Cardiac septum (tissue), 1 donor: ENCODE results near the gene NELFA. TPM values are rescaled to one million over a fixed set of nuclear protein-coding genes. Genes with fewer than 3 reads are reported as not detected.

ENCODE experiments used
- DNase-seq: peaks from one replicate; pipeline ENCODE4 v3.0.0-alpha.2; 2020; ENCODE audit warnings: low spot score
- intact Hi-C: fragments of 100-400 bp; cut with DNase I; formaldehyde crosslinking; loops from one replicate; pipeline ENCODE4 v1.14.0; 2022
- total RNA-seq: library from RNA; stranded (reverse); fragmentation: NEBNext Ultra II Directional; extraction: Animal tissue kit (Norgen Biotek cat#: 25700); gene quantifications from one replicate; pipeline ENCODE4 v1.2.1, GENCODE V29; 2021
- donor health status: DM: no; HTN: no; CAD: no.

NELFA gene
- total RNA-seq, 1 donor from 2014 or later = 14.7 TPM

- no peak for DNase-seq
- intact Hi-C loops = no loop called here
These were observed 24.2 kb downstream of the NELFA start for GRCh38 chr4:1984406-1985191.

- no peak for DNase-seq
- intact Hi-C loops = no loop called here
These were observed 24.8 kb downstream of the NELFA start for GRCh38 chr4:1983846-1984405.

- intact Hi-C loops = no loop called here
- no peak for DNase-seq
These were observed 25.5 kb downstream of the NELFA start for GRCh38 chr4:1983053-1983845.

- intact Hi-C loops = no loop called here
- no peak for DNase-seq
These were observed 26.4 kb downstream of the NELFA start for GRCh38 chr4:1982124-1983052.

- no peak for DNase-seq
- intact Hi-C loops = no loop called here
These were observed 27.3 kb downstream of the NELFA start for GRCh38 chr4:1981251-1982058.

- no peak for DNase-seq
- intact Hi-C loops = no loop called here
These were observed 28.2 kb downstream of the NELFA start for GRCh38 chr4:1980561-1981041.

- no peak for DNase-seq
- intact Hi-C loops = no loop called here
These were observed 29.1 kb downstream of the NELFA start for GRCh38 chr4:1979477-1980196.

GRCh38 chr4:1978741-1979476 lies 29.9 kb downstream of the NELFA start:
- intact Hi-C loops = no loop called here

GRCh38 chr4:1978226-1978625 lies 30.5 kb downstream of the NELFA start:
- no peak for DNase-seq
- intact Hi-C loops = no loop called here

More at GRCh38 chr4:1978741-1979476, 29.9 kb downstream of the NELFA start:
- DNase-seq = no peak

- peak; percentile 27 for DNase-seq
- intact Hi-C loops = no loop called here
These were observed 32.1 kb downstream of the NELFA start for GRCh38 chr4:1976416-1977352.

- DNase-seq = peak; percentile 22
- intact Hi-C loops = no loop called here
These were observed 32.9 kb downstream of the NELFA start for GRCh38 chr4:1975880-1976279.

GRCh38 chr4:1975391-1975801 lies 33.4 kb downstream of the NELFA start:
- peak; percentile 24 for DNase-seq
- intact Hi-C loops = no loop called here

GRCh38 chr4:1974840-1975239 lies 33.9 kb downstream of the NELFA start:
- intact Hi-C loops = no loop called here
- DNase-seq = no peak

GRCh38 chr4:1973661-1974060 lies 35.1 kb downstream of the NELFA start:
- intact Hi-C loops = no loop called here
- DNase-seq = no peak

- no peak for DNase-seq
These were observed 35.6 kb downstream of the NELFA start for GRCh38 chr4:1973218-1973617.

GRCh38 chr4:1972414-1972813 lies 36.4 kb downstream of the NELFA start:
- no peak for DNase-seq
- intact Hi-C loops = no loop called here

More at GRCh38 chr4:1973218-1973617, 35.6 kb downstream of the NELFA start:
- intact Hi-C loops = no loop called here
